GM18520 (cell line): ENCODE results near the gene AGAP1.

Experiments used
- ATAC-seq: cut with Tn5 transposase; IDR thresholded peaks from one replicate; pipeline ENCODE4 v1.9.1; 2021; ENCODE audit not compliant: unreplicated experiment

AGAP1 gene

DNA sequence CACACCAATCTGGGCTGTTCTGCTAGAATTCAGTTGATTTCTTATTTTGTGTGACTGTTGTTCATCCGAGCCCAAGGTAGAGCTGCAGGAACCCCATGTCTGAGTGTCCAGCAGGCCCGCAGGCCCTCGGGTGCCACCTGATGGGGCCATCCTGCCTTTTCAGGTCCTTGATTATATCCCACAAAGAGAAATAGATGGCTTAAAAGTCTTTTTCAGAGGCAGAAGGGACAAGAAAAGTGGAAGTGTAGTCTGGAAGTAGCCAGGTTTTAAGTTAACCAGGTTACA lies 52.2 kb downstream of the AGAP1 start:
- no peak for ATAC-seq

GRCh38 chr2:235546436-235546835 lies 52.6 kb downstream of the AGAP1 start:
- ATAC-seq, result no peak

GRCh38 chr2:235549735-235550377 lies 56.0 kb downstream of the AGAP1 start:
- no peak for ATAC-seq

DNA sequence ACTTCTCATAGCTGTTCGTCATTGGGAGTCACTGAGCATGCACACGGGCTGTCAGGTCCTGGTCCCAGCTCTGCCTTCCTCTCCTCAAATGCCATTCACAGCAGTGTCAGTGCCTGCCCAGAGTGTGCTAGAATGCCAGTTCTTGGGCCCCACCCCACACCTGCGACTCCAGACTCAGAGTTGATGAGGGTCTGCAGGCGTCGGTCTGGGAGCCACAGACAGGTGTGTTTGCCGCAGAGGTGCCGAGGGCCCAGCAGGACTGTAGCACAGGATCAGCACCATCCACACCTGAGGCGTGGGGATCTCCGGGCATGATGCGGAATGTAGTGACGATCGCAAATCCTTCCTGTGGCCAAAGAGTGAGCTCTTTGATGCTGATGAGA lies 56.5 kb downstream of the AGAP1 start:
- ATAC-seq, result no peak

DNA sequence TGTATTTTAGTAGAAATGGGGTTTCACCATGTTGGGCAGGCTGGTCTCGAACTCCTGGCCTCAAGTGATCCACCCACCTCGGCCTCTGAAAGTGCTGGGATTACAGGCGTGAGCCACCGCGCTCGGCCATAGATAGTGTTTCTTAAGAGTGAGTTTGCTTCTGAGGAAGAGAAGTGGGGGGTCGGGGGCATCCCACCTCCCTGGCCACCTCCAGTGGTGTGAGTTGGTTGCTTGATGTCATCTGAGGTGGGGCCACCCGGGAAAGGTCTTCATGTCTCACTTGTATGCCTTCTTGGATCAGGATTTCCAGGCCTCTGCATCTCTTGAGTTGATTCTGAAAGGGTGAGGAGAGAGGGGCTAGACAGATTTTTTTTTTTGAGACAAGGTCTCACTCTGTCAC lies 57.1 kb downstream of the AGAP1 start:
- ATAC-seq, result no peak

- ATAC-seq, result no peak
These were observed 58.1 kb downstream of the AGAP1 start for GRCh38 chr2:235551965-235552364.

- ATAC-seq, result no peak
These were observed 58.8 kb downstream of the AGAP1 start for GRCh38 chr2:235552671-235553070.

- ATAC-seq, result no peak
These were observed 59.4 kb downstream of the AGAP1 start for GRCh38 chr2:235553291-235553690.

DNA sequence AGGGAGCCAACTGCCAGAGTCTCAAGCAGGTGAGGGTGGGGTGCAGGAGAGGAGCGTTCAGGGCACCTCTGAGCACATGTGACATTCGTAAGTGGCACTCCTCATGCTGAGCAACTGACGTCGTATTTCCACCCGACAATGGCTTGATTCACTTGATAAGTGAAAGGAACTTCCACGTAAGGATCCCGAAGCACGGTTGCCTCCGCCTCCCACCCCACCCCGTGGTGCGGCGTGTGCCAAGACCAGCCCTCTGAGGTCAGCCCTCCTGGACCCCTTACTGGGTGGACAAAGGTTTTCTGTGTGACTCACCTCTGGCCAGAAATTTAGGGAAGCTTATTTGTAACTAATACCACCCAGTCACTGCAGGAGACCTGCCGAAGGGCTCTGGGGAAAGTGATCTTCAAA lies 59.9 kb downstream of the AGAP1 start:
- no peak for ATAC-seq

- no peak for ATAC-seq
These were observed 60.5 kb downstream of the AGAP1 start for GRCh38 chr2:235554385-235554784.

DNA sequence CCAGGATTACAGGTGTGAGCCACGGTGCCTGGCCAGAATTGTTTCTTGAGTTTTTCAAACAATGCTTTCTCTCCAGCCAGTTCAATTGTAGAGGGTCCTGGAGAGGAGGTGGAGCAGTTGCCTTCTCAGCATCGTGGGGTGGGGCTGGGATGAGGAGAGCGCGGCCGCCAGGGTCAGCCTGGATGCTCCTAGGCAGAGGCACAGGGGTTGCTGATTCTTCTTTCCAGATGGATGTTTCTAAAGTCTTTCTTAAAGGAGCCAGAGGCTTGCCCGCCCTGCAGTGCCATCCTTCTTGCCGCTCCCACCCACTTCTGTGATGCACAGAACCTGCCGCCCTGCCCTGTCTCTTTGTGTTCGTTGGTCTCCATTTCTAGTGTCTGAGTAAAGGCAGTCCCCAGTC lies 61.1 kb downstream of the AGAP1 start:
- ATAC-seq, result no peak

GRCh38 chr2:235555371-235555770 lies 61.5 kb downstream of the AGAP1 start:
- ATAC-seq, result no peak

- no peak for ATAC-seq
These were observed 62.2 kb downstream of the AGAP1 start for GRCh38 chr2:235556086-235556485.

DNA sequence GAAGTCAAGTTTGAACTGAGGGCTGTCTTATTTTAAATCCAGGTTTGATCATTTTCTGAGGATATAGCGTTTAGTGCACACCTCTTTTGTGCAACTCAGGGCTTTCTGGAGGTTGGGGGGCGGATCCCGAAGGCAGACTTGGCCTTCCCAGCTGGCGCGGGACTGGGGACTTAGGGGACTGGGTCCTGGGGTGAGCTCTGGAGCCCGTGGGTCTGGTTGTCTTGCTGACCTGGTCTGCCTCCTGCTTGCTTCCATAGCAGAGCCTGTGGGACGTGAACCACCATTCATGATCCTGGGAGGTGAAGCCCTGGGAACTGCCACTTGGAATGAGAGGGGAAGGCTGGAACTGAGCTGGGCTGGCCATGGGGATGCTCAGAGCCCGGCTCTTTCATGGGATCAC lies 63.1 kb downstream of the AGAP1 start:
- no peak for ATAC-seq

GRCh38 chr2:235557903-235558302 lies 64.1 kb downstream of the AGAP1 start:
- no peak for ATAC-seq

- ATAC-seq, result no peak
These were observed 64.7 kb downstream of the AGAP1 start for GRCh38 chr2:235558572-235558971.

- ATAC-seq, result no peak
These were observed 66.5 kb downstream of the AGAP1 start for GRCh38 chr2:235560345-235560744.

GRCh38 chr2:235561450-235561849 lies 67.6 kb downstream of the AGAP1 start:
- ATAC-seq, result no peak

GRCh38 chr2:235562065-235562747 lies 68.4 kb downstream of the AGAP1 start:
- no peak for ATAC-seq

GRCh38 chr2:235563056-235563910 lies 69.4 kb downstream of the AGAP1 start:
- no peak for ATAC-seq

DNA sequence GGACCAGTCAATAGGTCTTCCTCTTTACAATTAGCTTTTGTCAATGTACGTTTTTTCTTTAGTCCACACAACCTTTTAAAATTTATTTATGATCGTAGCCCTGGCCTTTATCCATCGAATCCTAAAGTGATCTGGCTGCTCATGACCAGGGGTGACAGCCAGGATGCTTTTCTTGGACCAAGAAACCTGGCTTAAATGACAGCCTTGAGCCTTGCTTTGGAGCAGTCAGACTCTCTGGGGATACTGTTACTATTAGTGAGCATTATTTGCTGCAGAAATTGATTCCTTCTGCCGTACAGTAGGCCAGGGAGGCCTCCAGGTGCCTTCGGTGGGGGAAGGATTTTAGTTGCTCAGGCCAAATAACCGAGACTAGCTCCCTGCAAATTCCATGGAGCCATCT lies 70.2 kb downstream of the AGAP1 start:
- ATAC-seq, result no peak

DNA sequence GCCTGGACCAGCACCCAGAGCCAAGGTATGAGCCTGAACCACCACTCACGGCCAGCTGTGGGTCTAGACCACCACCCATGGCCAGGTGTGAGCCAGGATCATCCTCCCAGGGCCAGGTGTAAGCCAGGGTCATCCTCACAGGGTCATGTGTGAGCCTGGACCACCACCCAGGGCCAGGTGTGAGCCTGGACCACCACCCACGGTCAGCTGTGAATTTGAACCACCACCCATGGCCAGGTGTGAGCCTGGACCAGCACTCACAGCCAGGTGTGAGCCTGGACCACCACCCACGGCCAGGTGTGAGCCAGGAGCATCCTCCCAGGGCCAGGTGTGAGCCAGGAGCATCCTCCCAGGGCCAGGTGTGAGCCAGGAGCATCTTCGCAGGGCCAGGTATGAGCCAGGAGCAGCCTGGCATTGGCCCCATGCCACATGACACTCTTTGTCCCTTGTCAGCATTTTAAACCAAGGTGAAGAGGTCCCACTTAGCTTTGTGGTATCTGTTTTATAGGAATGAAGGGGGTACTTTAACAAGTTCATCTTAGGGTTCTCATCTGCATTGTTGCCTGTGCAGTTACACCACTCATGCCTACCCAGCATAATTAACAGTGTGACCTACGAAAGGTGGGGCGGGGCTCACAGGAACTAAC lies 71.2 kb downstream of the AGAP1 start:
- no peak for ATAC-seq
